ENCODE results near the gene MRPL21. TPM values are rescaled to one million over a fixed set of nuclear protein-coding genes. Genes with fewer than 3 reads are reported as not detected.

The MRPL21 gene
- total RNA-seq, 1 donor from 2014 or later, result 14.9 TPM

DNA sequence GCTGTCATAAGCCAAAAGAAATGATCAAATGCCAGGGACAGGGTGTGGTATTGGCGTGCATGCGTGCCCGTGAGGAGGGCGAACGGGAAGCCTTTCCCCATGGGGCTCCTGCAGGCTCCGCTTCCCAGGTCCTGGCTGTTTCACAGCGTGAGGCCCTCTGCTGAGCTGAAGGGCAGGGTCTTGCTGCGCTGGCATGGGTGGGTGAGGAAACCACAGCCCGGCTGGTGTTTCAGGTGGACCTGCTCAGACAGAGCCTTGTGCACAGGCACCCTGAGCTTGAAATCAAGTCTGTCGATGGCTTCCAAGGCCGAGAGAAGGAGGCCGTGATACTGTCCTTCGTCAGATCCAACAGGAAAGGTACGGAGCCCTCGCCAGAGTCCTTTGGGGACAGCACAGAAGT lies 31.4 kb upstream of the MRPL21 start:
- no peak for DNase-seq (ENCODE audit: low spot score)

GRCh38 chr11:68934666-68935065 lies 31.0 kb upstream of the MRPL21 start:
- DNase-seq (ENCODE audit: low spot score), result no peak

GRCh38 chr11:68934321-68934645 lies 30.7 kb upstream of the MRPL21 start:
- no peak for DNase-seq (ENCODE audit: low spot score)

GRCh38 chr11:68933605-68934320 lies 30.1 kb upstream of the MRPL21 start:
- no peak for DNase-seq (ENCODE audit: low spot score)

GRCh38 chr11:68932933-68933577 lies 29.4 kb upstream of the MRPL21 start:
- DNase-seq (ENCODE audit: low spot score), result no peak

GRCh38 chr11:68932358-68932757 lies 28.7 kb upstream of the MRPL21 start:
- no peak for DNase-seq (ENCODE audit: low spot score)

DNA sequence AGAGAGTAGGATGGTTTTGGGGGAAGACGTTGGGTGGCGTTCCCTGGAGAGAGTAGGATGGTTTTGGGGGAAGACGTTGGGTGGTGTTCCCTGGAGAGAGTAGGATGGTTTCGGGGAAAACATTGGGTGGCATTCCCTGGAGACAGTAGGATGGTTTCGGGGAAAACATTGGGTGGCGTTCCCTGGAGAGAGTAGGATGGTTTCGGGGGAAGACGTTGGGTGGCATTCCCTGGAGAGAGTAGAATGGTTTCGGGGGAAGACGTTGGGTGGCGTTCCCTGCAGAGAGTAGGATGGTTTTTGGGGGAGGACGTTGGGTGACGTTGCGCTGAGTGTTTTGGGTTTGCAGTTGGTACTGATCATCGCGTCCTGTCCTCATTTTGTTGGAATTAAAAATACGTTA lies 28.3 kb upstream of the MRPL21 start:
- DNase-seq (ENCODE audit: low spot score), result no peak

DNA sequence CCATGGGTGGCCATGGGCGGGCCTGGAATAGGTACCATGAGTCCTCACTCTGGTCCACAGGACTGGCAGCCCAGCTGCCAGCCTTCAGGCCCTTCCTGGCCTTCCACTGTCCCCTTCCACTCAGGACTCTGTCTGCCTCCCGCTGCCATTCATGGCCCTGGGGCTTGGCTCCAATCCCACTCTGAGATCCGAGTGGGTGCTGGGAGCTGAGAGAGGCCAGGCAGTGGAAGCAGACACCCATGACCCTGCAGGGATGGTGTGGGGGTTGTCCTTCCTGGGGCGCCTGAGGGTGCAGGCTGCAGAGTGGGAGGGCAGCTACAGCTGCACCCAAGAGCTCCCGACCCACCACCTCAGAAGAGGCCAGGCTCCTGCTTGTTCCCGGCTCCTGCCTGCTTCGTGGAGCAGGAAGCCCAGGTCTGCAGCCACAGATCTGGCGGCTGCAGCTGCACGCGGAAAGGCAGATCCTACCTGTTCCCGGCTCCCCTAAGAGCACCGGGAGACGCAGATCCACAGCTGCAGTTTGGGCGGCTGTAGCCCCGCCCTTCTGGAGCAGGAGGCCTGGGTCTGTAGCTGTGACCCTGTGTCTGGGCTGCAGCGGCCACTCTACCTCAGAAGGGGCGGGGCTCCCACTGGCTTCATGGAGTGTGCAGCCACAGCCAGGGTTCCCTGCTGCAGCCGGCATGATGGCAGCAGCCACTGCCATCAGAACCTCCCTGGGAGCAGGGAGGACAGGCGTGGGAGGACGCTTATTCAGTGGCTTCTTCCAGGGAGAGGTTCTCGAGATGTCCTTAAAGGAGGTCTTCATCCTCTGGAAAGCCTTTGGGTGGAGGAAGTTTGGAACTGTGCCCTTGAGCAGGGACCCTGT lies 27.6 kb upstream of the MRPL21 start:
- DNase-seq (ENCODE audit: low spot score), result no peak

DNA sequence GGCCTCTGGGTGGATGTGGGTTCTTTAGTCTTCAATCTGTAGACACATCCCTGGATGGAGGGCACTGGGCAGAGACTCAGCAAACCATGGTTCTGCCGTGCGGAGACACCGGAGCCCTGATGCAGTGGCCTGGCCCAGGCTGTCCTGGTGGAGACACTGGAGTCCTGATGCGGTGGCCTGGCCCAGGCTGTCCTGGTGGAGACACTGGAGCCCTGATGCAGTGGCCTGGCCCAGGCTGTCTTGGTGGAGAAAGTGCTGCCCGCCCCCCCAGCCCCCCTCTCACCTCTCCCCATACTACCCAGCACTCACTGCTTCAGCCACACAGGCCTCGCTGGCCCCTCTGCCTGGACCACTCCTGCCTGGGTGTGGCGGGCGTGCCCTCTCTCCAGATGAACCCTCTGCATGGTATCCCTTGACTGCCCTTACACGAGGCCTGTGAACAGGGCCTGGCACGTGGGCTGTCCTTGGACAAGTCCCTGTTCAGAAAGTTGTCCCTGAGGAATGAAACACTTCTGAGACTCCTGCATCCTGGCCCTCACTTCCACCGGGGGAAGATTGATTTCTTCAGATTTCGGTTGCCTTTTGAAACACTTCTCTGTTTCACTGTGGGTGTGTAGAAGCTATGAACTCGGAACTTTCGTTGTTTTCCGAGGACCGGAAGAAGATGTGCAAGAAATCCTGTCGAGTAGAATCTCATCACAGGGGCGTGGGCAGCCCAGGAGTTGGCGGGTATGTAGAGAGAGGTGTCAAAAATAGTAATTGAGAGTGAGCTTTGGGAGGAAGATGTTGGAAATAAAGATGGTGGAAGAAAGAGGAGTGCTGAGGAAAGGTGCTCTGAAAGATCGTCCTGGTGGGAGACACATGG lies 26.3 kb upstream of the MRPL21 start:
- no peak for DNase-seq (ENCODE audit: low spot score)

- DNase-seq (ENCODE audit: low spot score), result no peak
Observed at GRCh38 chr11:68929135-68929534, 25.5 kb upstream of the MRPL21 start.

- DNase-seq (ENCODE audit: low spot score), result no peak
Observed at GRCh38 chr11:68928136-68928880, 24.7 kb upstream of the MRPL21 start.

GRCh38 chr11:68927280-68928135 lies 23.9 kb upstream of the MRPL21 start:
- peak; percentile 15 for DNase-seq (ENCODE audit: low spot score)

DNA sequence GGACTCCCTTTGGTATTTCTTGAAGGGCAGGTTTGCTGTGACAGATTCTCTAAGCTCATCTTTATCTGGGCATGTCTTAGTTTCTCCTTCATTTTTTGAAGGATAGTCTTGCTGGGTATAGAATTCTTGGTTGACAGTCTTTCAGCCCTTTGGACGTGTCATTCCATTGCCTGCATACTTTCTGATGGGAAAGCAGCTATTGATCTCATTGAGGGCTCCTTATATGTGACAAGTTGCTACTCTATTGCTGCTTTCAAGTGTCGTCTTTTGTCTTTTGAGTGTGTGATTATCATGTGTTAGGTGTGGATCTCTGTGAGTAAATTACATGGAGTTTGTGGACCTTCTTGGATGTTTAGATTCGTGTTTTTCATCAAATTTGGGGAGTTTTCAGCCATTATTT lies 22.0 kb upstream of the MRPL21 start:
- no peak for DNase-seq (ENCODE audit: low spot score)

GRCh38 chr11:68924073-68924925 lies 20.7 kb upstream of the MRPL21 start:
- no peak for DNase-seq (ENCODE audit: low spot score)

DNA sequence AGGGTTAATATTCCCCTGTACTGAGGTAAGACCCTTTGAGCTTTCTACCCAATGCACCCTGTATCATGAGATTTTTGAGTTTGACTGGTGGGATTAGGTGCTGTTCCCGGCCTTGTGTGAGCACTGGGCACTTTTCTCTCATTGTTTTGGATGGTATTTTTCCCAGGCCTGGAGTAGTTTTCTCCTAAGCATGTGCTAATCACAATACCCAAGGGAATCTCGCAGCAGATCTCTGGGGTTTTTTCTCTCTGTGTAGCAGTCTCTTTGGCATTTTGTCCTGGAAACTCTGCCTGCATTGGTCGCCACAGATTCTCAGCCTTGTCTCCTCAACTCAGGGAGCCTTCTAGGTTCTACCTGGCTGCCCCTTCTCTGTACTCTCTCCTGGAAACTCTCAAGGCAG lies 20.0 kb upstream of the MRPL21 start:
- DNase-seq (ENCODE audit: low spot score), result no peak

GRCh38 chr11:68916439-68916838 lies 12.8 kb upstream of the MRPL21 start:
- no peak for DNase-seq (ENCODE audit: low spot score)

GRCh38 chr11:68914761-68915160 lies 11.1 kb upstream of the MRPL21 start:
- DNase-seq (ENCODE audit: low spot score), result no peak

DNA sequence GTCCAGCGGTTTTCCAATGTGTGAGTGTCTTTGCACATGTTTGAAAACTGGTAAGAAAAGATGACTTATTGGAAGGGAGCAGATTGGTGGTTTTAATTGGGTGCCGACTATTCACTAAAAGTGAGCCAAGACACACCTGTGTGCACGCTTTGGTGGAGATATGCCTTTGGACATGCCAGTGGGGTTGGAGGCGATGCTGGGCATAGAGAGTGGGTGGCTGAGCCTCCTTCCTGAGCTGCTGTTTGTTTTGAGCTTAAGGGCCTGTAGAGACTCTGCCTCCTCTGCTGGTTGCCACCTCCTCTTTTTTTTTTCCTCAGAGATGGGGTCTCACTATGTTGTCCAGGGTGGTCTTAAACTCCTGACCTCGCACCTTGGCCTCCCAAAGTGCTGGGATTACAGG lies 9.6 kb upstream of the MRPL21 start:
- DNase-seq (ENCODE audit: low spot score), result no peak

GRCh38 chr11:68912254-68912653 lies 8.6 kb upstream of the MRPL21 start:
- DNase-seq (ENCODE audit: low spot score), result no peak
